Measurements from ENCODE around the gene FHOD3. TPM values are rescaled to one million over a fixed set of nuclear protein-coding genes. Genes with fewer than 3 reads are reported as not detected.

The FHOD3 gene
- total RNA-seq, 1 experiment from 2014 or later = 22.7 TPM

DNA sequence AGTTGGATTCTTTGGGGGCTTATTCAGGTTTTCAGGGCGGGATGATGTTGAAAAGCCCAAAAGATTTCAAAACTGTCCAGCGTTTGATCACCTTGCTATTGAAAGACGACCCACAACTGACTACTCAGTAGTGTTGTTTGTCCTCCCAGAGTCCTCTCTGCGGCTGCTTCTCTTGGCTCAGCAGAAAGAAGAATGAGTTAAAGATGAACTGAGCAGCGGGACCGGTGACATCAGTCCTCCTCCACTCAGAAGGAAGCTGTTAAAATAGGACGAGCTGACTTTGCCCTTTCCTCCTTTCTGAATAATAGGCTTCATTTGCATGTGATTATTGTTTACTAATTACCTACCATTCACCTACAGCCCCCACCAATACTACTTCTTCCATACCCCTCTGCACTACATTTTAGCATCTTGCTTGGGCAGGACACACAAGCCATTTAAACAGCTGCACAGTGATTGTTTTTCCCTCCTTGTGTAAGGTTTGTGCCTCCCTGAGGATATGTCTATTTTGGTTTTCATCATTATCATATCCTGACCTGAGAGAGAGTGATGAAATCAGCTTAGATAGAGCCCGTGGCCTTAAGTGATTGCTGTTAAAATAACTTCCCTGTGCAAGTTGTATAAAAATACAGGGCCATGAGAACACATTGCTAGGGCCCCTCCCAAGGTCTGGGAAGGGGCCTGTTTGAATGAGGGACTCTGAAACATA lies 261.8 kb downstream of the FHOD3 start:
- Histone ChIP-seq H3K27me3 (ENCODE audit: control insufficient read depth, insufficient read depth, low read length) (no peaks in the 10 kb centered on the region), H3K27ac (ENCODE audit: low read length) (no peak overlapping the region), H3K4me3 (ENCODE audit: low read depth in 2 of 2, low read length in 2 of 2) (no peak overlapping the region), H3K36me3 (ENCODE audit: control insufficient read depth, insufficient read depth, low read length) (no peaks in the 10 kb centered on the region), H3K4me1 (ENCODE audit: control insufficient read depth, insufficient read depth, low read length) (no peaks in the 10 kb centered on the region), H3K9me3 (ENCODE audit: control insufficient read depth, insufficient read depth, low read depth, low read length) (no peaks in the 10 kb centered on the region)
- ATAC-seq (no peak), DNase-seq (ENCODE audit: low read depth, low spot score) (no peak)
- intact Hi-C loops (cut with micrococcal nuclease; ENCODE audit: unreplicated experiment) = no loop called here
- TF ChIP-seq SIN3A (IDR thresholded peaks at IDR 0.05; ENCODE audit: borderline replicate concordance, insufficient read depth, low read depth, low read length) (no peak), TCF7L2 (IDR thresholded peaks at IDR 0.05; ENCODE audit: low read depth, low read length) (no peak), POLR2AphosphoS5 (IDR thresholded peaks at IDR 0.05; ENCODE audit: low read depth, low read length) (no peak)
- TF ChIP-seq, protein P1, sequence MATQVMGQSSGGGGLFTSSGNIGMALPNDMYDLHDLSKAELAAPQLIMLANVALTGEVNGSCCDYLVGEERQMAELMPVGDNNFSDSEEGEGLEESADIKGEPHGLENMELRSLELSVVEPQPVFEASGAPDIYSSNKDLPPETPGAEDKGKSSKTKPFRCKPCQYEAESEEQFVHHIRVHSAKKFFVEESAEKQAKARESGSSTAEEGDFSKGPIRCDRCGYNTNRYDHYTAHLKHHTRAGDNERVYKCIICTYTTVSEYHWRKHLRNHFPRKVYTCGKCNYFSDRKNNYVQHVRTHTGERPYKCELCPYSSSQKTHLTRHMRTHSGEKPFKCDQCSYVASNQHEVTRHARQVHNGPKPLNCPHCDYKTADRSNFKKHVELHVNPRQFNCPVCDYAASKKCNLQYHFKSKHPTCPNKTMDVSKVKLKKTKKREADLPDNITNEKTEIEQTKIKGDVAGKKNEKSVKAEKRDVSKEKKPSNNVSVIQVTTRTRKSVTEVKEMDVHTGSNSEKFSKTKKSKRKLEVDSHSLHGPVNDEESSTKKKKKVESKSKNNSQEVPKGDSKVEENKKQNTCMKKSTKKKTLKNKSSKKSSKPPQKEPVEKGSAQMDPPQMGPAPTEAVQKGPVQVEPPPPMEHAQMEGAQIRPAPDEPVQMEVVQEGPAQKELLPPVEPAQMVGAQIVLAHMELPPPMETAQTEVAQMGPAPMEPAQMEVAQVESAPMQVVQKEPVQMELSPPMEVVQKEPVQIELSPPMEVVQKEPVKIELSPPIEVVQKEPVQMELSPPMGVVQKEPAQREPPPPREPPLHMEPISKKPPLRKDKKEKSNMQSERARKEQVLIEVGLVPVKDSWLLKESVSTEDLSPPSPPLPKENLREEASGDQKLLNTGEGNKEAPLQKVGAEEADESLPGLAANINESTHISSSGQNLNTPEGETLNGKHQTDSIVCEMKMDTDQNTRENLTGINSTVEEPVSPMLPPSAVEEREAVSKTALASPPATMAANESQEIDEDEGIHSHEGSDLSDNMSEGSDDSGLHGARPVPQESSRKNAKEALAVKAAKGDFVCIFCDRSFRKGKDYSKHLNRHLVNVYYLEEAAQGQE (IDR thresholded peaks at IDR 0.05; ENCODE audit: insufficient read depth in 1 of 2, low read depth in 2 of 2, low read length in 1 of 2) = no peak
- TF ChIP-seq, protein P2, sequence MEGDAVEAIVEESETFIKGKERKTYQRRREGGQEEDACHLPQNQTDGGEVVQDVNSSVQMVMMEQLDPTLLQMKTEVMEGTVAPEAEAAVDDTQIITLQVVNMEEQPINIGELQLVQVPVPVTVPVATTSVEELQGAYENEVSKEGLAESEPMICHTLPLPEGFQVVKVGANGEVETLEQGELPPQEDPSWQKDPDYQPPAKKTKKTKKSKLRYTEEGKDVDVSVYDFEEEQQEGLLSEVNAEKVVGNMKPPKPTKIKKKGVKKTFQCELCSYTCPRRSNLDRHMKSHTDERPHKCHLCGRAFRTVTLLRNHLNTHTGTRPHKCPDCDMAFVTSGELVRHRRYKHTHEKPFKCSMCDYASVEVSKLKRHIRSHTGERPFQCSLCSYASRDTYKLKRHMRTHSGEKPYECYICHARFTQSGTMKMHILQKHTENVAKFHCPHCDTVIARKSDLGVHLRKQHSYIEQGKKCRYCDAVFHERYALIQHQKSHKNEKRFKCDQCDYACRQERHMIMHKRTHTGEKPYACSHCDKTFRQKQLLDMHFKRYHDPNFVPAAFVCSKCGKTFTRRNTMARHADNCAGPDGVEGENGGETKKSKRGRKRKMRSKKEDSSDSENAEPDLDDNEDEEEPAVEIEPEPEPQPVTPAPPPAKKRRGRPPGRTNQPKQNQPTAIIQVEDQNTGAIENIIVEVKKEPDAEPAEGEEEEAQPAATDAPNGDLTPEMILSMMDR (IDR thresholded peaks at IDR 0.05) = no peak
- POLR2A ChIA-PET = no interaction called here
- BruUV-seq (replicated peaks) = no TSS peak
- in situ Hi-C loops (cut with HindIII; ENCODE audit: low pct_unique_long_range_greater_than_20kb, low sequenced_read_pairs) = no loop called here
- CTCF ChIA-PET = no interaction called here

DNA sequence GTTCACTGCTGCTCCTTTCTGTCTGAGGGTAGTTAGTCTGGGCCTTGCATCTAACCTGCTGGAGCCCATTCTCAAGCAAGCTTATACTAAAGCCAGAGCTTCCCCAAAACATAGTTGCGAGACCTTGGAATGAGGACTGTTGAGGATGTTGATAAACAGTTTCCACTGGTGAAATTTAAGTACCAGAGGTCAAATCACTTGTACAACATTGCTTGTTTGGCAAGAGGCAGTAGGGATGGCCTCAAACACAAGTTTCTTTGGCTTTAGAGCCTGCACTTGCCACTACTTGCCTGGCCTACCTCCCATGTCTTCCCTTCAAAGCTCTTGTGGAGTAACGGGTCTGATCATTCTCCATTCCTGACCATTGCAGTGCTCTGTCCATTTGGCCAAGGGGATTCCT lies 262.7 kb downstream of the FHOD3 start:
- POLR2A ChIA-PET = interaction anchor here (0.6 kb wide), 1 partner anchor 11 kb away, joined by 3 read pairs; no protein-coding TSS in a partner anchor
- no TSS peak for BruUV-seq (replicated peaks)

More for the DNA sequence above, 262.7 kb downstream of the FHOD3 start:
- CTCF ChIA-PET = interaction anchor here (0.6 kb wide), 1 partner anchor 194 kb away, joined by 3 read pairs; no protein-coding TSS in a partner anchor
- Histone ChIP-seq H3K27ac (ENCODE audit: low read length) (no peak overlapping the region), H3K36me3 (ENCODE audit: control insufficient read depth, insufficient read depth, low read length) (no peaks in the 10 kb centered on the region), H3K4me3 (ENCODE audit: low read depth in 2 of 2, low read length in 2 of 2) (no peak overlapping the region), H3K27me3 (ENCODE audit: control insufficient read depth, insufficient read depth, low read length) (no peaks in the 10 kb centered on the region), H3K9me3 (ENCODE audit: control insufficient read depth, insufficient read depth, low read depth, low read length) (no peaks in the 10 kb centered on the region), H3K4me1 (ENCODE audit: control insufficient read depth, insufficient read depth, low read length) (no peaks in the 10 kb centered on the region)
- TF ChIP-seq POLR2AphosphoS5 (IDR thresholded peaks at IDR 0.05; ENCODE audit: low read depth, low read length) (no peak), SIN3A (IDR thresholded peaks at IDR 0.05; ENCODE audit: borderline replicate concordance, insufficient read depth, low read depth, low read length) (no peak), TCF7L2 (IDR thresholded peaks at IDR 0.05; ENCODE audit: low read depth, low read length) (no peak)
- TF ChIP-seq, protein P2 (IDR thresholded peaks at IDR 0.05) = no peak
- TF ChIP-seq, protein P1 (IDR thresholded peaks at IDR 0.05; ENCODE audit: insufficient read depth in 1 of 2, low read depth in 2 of 2, low read length in 1 of 2) = no peak
- intact Hi-C loops (cut with micrococcal nuclease; ENCODE audit: unreplicated experiment) (no loop called here), in situ Hi-C loops (cut with HindIII; ENCODE audit: low pct_unique_long_range_greater_than_20kb, low sequenced_read_pairs) (no loop called here)
- ATAC-seq (no peak), DNase-seq (ENCODE audit: low read depth, low spot score) (no peak)

Measured in Panc1 (cell line).